Mammary epithelial cell (primary cell): ENCODE measurements around the gene KRTAP3-3.

ENCODE experiments used
- EZH2 ChIP-seq: IDR thresholded peaks from 2 replicates; pipeline ENCODE4 v1.6.1; 2012; ENCODE audit warnings: low read length, inconsistent platforms, borderline replicate concordance
- TF ChIP-seq, protein P1 (sequence below), 2 donors: IDR thresholded peaks in 1 of 2; conservative IDR thresholded peaks in 1 of 2; 2 replicates each; pipeline ENCODE4 v1.5.1; 2011 to 2012; ENCODE audit warnings: inconsistent platforms in 2 of 2, low read length in 2 of 2, mild to moderate bottlenecking in 2 of 2, control low read depth in 1 of 2, low read depth in 1 of 2; ENCODE audit not compliant: insufficient read depth in 1 of 2; ENCODE audit errors: extremely low read depth in 1 of 2

DNA sequence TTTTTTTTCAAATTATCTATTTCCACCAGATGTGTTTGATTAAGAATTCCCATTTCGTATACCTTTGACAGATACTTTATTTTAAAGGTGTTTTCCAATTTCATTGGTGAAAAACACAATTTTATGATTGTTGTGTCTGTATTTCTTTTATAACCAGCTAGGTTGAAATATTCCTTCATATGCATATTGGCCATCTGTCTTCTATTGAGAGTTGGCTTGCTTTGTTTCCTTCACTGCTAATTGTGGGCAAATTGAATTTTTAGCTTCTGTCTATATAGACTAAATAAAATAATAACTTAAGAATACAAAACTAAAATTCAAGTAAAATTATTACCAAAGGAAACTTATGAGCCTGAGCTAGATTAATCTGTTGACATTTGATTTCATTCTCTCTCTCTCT, 1.2 kb upstream of the KRTAP3-3 start:
- TF ChIP-seq, protein P1, sequence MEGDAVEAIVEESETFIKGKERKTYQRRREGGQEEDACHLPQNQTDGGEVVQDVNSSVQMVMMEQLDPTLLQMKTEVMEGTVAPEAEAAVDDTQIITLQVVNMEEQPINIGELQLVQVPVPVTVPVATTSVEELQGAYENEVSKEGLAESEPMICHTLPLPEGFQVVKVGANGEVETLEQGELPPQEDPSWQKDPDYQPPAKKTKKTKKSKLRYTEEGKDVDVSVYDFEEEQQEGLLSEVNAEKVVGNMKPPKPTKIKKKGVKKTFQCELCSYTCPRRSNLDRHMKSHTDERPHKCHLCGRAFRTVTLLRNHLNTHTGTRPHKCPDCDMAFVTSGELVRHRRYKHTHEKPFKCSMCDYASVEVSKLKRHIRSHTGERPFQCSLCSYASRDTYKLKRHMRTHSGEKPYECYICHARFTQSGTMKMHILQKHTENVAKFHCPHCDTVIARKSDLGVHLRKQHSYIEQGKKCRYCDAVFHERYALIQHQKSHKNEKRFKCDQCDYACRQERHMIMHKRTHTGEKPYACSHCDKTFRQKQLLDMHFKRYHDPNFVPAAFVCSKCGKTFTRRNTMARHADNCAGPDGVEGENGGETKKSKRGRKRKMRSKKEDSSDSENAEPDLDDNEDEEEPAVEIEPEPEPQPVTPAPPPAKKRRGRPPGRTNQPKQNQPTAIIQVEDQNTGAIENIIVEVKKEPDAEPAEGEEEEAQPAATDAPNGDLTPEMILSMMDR (conservative IDR thresholded peaks at IDR 0.05 in 1 of 2, IDR thresholded peaks at IDR 0.05 in 1 of 2; ENCODE audit: extremely low read depth in 1 of 2, insufficient read depth in 1 of 2, low read depth in 1 of 2, low read length in 2 of 2): no peak
- no peak for TF ChIP-seq EZH2
